Caco-2 (cell line): Measurements from ENCODE around the gene RPL22. TPM values are rescaled to one million over a fixed set of nuclear protein-coding genes. Genes with fewer than 3 reads are reported as not detected.

Source experiments
- BruUV-seq: library from RNA; stranded (reverse); fragments of 400-500 nt; replicated peaks from 2 replicates; lab custom pipeline; 2021; lab: Mats Ljungman, UMichigan
- CTCF ChIA-PET: fragments of 300-600 bp; sonication (Branson Sonifier 250); formaldehyde crosslinking; loops from one replicate; lab custom pipeline; 2022; ENCODE audit warnings: antibody characterized with exemption; lab: Charles Lee
- POLR2A ChIA-PET: fragments of 300-600 bp; sonication (Branson Sonifier 250); formaldehyde crosslinking; loops from one replicate; lab custom pipeline; 2022; ENCODE audit warnings: antibody characterized with exemption; lab: Charles Lee
- DNase-seq, 2 experiments: peaks; one replicate each; pipeline versions ENCODE4 v3.0.0 to v3.0.0-alpha.2; 2020 to 2022
- H3K27me3 ChIP-seq: replicated peaks from 2 replicates; pipeline ENCODE4 v1.6.0; 2011; ENCODE audit warnings: low read length; ENCODE audit not compliant: control insufficient read depth, insufficient read depth
- H3K36me3 ChIP-seq: 2 replicates; pipeline ENCODE4 v1.5.1; 2011; ENCODE audit warnings: low read length; ENCODE audit not compliant: control insufficient read depth, insufficient read depth
- H3K4me1 ChIP-seq: fragments of 250-450 bp; sonication (Bioruptor Pico); 2 replicates; pipeline ENCODE4 v1.5.1; 2020; ENCODE audit warnings: mild to moderate bottlenecking
- H3K4me3 ChIP-seq: 2 replicates; pipeline ENCODE4 v1.5.1; 2011; ENCODE audit warnings: low read depth, mild to moderate bottlenecking, control low read depth, low read length
- H3K9me3 ChIP-seq: fragments of 250-450 bp; sonication (Bioruptor Pico); 2 replicates; pipeline ENCODE4 v1.5.1; 2020; ENCODE audit warnings: mild to moderate bottlenecking, moderate library complexity
- H3K27ac Mint-ChIP-seq: one replicate; pipeline ENCODE4 v1.8.0; 2022; ENCODE audit warnings: mixed read lengths; ENCODE audit not compliant: unreplicated experiment
- H3K27me3 Mint-ChIP-seq: one replicate; pipeline ENCODE4 v1.8.0; 2022; ENCODE audit warnings: mixed read lengths; ENCODE audit not compliant: insufficient read depth, unreplicated experiment
- H3K36me3 Mint-ChIP-seq: one replicate; pipeline ENCODE4 v1.8.0; 2022; ENCODE audit warnings: mild to moderate bottlenecking, mixed read lengths; ENCODE audit not compliant: insufficient read depth, unreplicated experiment
- H3K4me1 Mint-ChIP-seq: one replicate; pipeline ENCODE4 v1.8.0; 2022; ENCODE audit warnings: low read depth, mixed read lengths; ENCODE audit not compliant: unreplicated experiment
- H3K4me3 Mint-ChIP-seq: one replicate; pipeline ENCODE4 v1.8.0; 2022; ENCODE audit warnings: mild to moderate bottlenecking, moderate library complexity, mixed read lengths; ENCODE audit not compliant: unreplicated experiment
- H3K9me3 Mint-ChIP-seq: one replicate; pipeline ENCODE4 v1.8.0; 2022; ENCODE audit warnings: mixed read lengths; ENCODE audit not compliant: unreplicated experiment
- intact Hi-C: fragments of 100-400 bp; cut with micrococcal nuclease; formaldehyde crosslinking; loops from one replicate; pipeline ENCODE4 v1.10.0; 2022; ENCODE audit not compliant: unreplicated experiment
- total RNA-seq: library from RNA; stranded (reverse); gene quantifications from 2 replicates; pipeline ENCODE4 v1.2.3, GENCODE V29; 2022
- TF ChIP-seq, protein P1 (sequence below), 2 experiments: fragments of 200-600 bp in 1 of 2; IDR thresholded peaks; 1 replicate in 1 of 2; 2 replicates in 1 of 2; pipeline versions ENCODE4 v1.5.1 to v1.8.0; 2011 to 2022; ENCODE audit warnings: antibody characterized with exemption in 1 of 2, control low read depth in 1 of 2, inconsistent platforms in 1 of 2, low read depth in 1 of 2, low read length in 1 of 2, mild to moderate bottlenecking in 1 of 2, moderate library complexity in 1 of 2; ENCODE audit not compliant: insufficient read depth in 1 of 2, severe bottlenecking in 1 of 2, unreplicated experiment in 1 of 2

RPL22 gene
- total RNA-seq, 1 experiment from 2014 or later, result 406 TPM

DNA sequence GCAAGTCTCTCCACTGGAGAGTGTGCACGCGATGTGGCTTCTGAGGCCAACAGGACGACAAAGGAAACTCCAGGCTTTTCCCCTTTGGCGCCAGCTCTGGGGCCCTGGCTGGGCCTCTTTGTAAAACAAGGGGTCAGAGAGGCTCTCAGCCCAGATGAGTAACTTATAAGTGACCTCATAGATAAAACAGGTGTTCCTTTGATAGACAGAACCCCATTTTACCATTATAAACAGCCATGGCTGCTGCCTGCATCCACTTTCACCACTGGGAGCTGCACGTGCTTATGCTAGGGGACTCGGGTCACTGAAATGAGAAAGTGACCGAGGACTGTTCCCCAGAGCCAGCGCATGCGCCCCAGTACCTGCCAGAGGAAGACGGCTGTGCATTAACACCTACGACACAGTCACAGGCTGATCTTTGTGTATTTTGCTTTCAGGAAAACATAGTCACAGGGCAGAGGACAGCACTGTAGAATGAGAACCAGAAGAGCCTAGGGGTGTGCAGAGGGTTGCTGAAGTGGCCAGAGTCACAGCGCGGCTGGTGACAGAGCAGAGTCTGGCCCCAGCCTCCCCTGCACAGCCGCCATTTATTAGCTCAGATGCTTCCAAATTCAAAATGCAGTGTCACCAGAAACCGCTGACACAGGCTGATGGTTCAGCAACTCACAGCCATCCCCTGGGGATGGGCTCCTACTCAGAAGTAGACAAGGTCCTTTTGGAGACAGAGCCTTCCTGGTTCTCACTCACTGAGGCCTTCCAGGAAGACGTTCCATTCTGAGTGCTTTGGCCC, 19.2 kb upstream of the RPL22 start:
- intact Hi-C loops, result no loop called here
- no peaks in the 10 kb centered on the region for H3K27me3 ChIP-seq
- H3K4me1 ChIP-seq, result peaks cover 8% of the 10 kb centered on the region; the same call in 1 of the 2 replicates
- Mint-ChIP-seq H3K4me1 (no peaks in the 10 kb centered on the region), H3K9me3 (no peaks in the 10 kb centered on the region), H3K27me3 (no peaks in the 10 kb centered on the region), H3K36me3 (peaks cover 22% of the 10 kb centered on the region), H3K4me3 (no peak overlapping the region), H3K27ac (no peak overlapping the region)
- H3K9me3 ChIP-seq, result no peaks in the 10 kb centered on the region
- no peaks in the 10 kb centered on the region for H3K36me3 ChIP-seq
- no TSS peak for BruUV-seq
- TF ChIP-seq, protein P1, sequence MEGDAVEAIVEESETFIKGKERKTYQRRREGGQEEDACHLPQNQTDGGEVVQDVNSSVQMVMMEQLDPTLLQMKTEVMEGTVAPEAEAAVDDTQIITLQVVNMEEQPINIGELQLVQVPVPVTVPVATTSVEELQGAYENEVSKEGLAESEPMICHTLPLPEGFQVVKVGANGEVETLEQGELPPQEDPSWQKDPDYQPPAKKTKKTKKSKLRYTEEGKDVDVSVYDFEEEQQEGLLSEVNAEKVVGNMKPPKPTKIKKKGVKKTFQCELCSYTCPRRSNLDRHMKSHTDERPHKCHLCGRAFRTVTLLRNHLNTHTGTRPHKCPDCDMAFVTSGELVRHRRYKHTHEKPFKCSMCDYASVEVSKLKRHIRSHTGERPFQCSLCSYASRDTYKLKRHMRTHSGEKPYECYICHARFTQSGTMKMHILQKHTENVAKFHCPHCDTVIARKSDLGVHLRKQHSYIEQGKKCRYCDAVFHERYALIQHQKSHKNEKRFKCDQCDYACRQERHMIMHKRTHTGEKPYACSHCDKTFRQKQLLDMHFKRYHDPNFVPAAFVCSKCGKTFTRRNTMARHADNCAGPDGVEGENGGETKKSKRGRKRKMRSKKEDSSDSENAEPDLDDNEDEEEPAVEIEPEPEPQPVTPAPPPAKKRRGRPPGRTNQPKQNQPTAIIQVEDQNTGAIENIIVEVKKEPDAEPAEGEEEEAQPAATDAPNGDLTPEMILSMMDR (IDR thresholded peaks at IDR 0.05; ENCODE audit: insufficient read depth in 1 of 2, low read depth in 1 of 2, low read length in 1 of 2, severe bottlenecking in 1 of 2, unreplicated experiment in 1 of 2), result no peak
- H3K4me3 ChIP-seq, result no peak overlapping the region
- ChIA-PET CTCF (interaction anchor here (0.5 kb wide), 1 partner anchor 117 kb away, joined by 4 read pairs; no protein-coding TSS in a partner anchor), POLR2A (no interaction called here)
- DNase-seq, result no peak

DNA sequence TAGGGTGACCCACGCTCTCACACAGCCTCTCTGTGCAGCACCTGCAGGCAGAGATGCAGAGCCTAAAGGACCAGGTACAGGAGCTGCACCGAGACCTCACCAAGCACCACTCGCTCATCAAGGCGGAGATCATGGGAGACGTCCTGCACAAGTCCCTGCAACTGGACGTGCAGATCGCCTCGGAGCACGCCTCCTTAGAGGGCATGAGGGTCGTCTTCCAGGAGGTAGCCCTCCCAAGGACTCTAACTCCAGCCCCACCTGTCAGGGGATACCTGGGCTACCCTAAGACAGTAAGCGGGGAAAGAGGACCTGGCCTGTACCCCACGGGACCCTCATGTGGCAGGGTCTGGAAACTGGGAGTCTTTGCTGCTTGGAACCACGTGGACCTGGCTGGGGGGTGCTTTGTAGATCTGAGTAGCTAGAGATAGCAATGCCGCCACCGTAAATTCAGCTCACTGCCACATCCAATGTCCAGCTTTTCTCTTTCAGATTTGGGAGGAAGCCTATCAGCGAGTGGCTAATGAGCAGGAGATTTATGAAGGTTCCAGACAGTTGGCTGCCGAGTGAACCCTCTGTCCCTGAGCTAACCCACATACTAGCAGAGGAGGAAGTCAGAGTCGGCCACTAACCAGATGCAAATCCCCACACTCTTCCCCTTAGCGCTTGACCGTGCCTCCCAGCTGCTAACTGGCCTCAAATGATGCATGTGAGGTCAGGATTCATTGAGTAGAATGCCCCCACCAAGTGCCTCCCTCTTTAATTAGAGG, 13.0 kb upstream of the RPL22 start:
- Histone ChIP-seq H3K9me3 (no peaks in the 10 kb centered on the region), H3K4me3 (no peak overlapping the region), H3K4me1 (no peaks in the 10 kb centered on the region), H3K36me3 (no peaks in the 10 kb centered on the region), H3K27me3 (no peaks in the 10 kb centered on the region)
- no peaks in the 10 kb centered on the region for H3K4me1 Mint-ChIP-seq
- peaks cover 6% of the 10 kb centered on the region for H3K36me3 Mint-ChIP-seq
- no peak for DNase-seq
- ChIA-PET POLR2A (no interaction called here), CTCF (no interaction called here)
- TF ChIP-seq, protein P1 (IDR thresholded peaks at IDR 0.05; ENCODE audit: insufficient read depth in 1 of 2, low read depth in 1 of 2, low read length in 1 of 2, severe bottlenecking in 1 of 2, unreplicated experiment in 1 of 2), result no peak
- intact Hi-C loops, result no loop called here
- H3K4me3 Mint-ChIP-seq, result no peak overlapping the region
- peak overlapping the region; percentile 39 for H3K27ac Mint-ChIP-seq
- BruUV-seq, result no TSS peak
- H3K27me3 Mint-ChIP-seq, result no peaks in the 10 kb centered on the region
- no peaks in the 10 kb centered on the region for H3K9me3 Mint-ChIP-seq

GRCh38 chr1:6211731-6212130, 12.3 kb upstream of the RPL22 start:
- H3K27ac Mint-ChIP-seq, result peak overlapping the region; percentile 39
- Histone ChIP-seq H3K27me3 (no peaks in the 10 kb centered on the region), H3K9me3 (no peaks in the 10 kb centered on the region), H3K4me1 (no peaks in the 10 kb centered on the region), H3K36me3 (no peaks in the 10 kb centered on the region), H3K4me3 (no peak overlapping the region)
- TF ChIP-seq, protein P1 (IDR thresholded peaks at IDR 0.05; ENCODE audit: insufficient read depth in 1 of 2, low read depth in 1 of 2, low read length in 1 of 2, severe bottlenecking in 1 of 2, unreplicated experiment in 1 of 2), result no peak
- H3K9me3 Mint-ChIP-seq, result no peaks in the 10 kb centered on the region
- POLR2A ChIA-PET, result no interaction called here
- CTCF ChIA-PET, result no interaction called here
- H3K27me3 Mint-ChIP-seq, result no peaks in the 10 kb centered on the region
- peaks cover 6% of the 10 kb centered on the region for H3K36me3 Mint-ChIP-seq
- intact Hi-C loops, result no loop called here
- no peak overlapping the region for H3K4me3 Mint-ChIP-seq
- DNase-seq, result no peak
- BruUV-seq, result no TSS peak
- no peaks in the 10 kb centered on the region for H3K4me1 Mint-ChIP-seq
